HCT116 (cell line): Measurements from ENCODE around the gene CTNNA2.

Source experiments
- CBX3 ChIP-seq: IDR thresholded peaks from 2 replicates; pipeline ENCODE4 v1.6.1; 2012; ENCODE audit warnings: low read depth
- CEBPB ChIP-seq: IDR thresholded peaks from 2 replicates; pipeline ENCODE4 v1.6.1; 2012; ENCODE audit warnings: low read depth
- ELF1 ChIP-seq: IDR thresholded peaks from 2 replicates; pipeline ENCODE4 v1.6.1; 2012; ENCODE audit warnings: low read depth, borderline replicate concordance
- EZH2phosphoT487 ChIP-seq: fragments of 200-600 bp; IDR thresholded peaks from 2 replicates; pipeline ENCODE4 v1.6.1; 2018; ENCODE audit warnings: antibody characterized with exemption, borderline replicate concordance
- FOSL1 ChIP-seq: IDR thresholded peaks from 2 replicates; pipeline ENCODE4 v1.6.1; 2012; ENCODE audit warnings: low read depth
- JUND ChIP-seq: IDR thresholded peaks from 2 replicates; pipeline ENCODE4 v1.6.1; 2012
- POLR2A ChIP-seq: IDR thresholded peaks from 2 replicates; pipeline ENCODE4 v1.7.0; 2011; ENCODE audit warnings: borderline replicate concordance; ENCODE audit not compliant: insufficient read depth, insufficient read length; ENCODE audit errors: extremely low read depth
- POLR2AphosphoS5 ChIP-seq: IDR thresholded peaks from 2 replicates; pipeline ENCODE4 v1.6.1; 2011; ENCODE audit warnings: mild to moderate bottlenecking, low read depth, low read length, moderate library complexity
- SIN3A ChIP-seq: IDR thresholded peaks from 2 replicates; pipeline ENCODE4 v1.6.1; 2012; ENCODE audit warnings: low read depth
- YY1 ChIP-seq: IDR thresholded peaks from 2 replicates; pipeline ENCODE4 v1.6.1; 2011; ENCODE audit warnings: low read length, low read depth, moderate library complexity, mild to moderate bottlenecking; ENCODE audit not compliant: insufficient replicate concordance; ENCODE audit errors: extremely low read depth
- TF ChIP-seq, protein P1 (sequence below): IDR thresholded peaks from 2 replicates; pipeline ENCODE4 v1.6.1; 2012
- TF ChIP-seq, protein P2 (sequence below), 3 experiments: fragments of 200-600 bp in 1 of 3; sonication (generic) in 1 of 3; IDR thresholded peaks in 2 of 3; conservative IDR thresholded peaks in 1 of 3; 2 replicates each; pipeline ENCODE4 v1.5.1; 2012 to 2017; ENCODE audit warnings: low read depth in 2 of 3, low read length in 2 of 3, antibody characterized with exemption in 1 of 3, borderline replicate concordance in 1 of 3, control low read depth in 1 of 3, mild to moderate bottlenecking in 1 of 3, mixed read lengths in 1 of 3, mixed run types in 1 of 3, moderate library complexity in 1 of 3; ENCODE audit not compliant: insufficient read depth in 1 of 3
- TF ChIP-seq, protein P3 (sequence below): IDR thresholded peaks from 2 replicates; pipeline ENCODE4 v1.6.1; 2012; ENCODE audit warnings: low read depth
- TF ChIP-seq, protein P4 (sequence below): IDR thresholded peaks from 2 replicates; pipeline ENCODE4 v1.6.1; 2012

DNA sequence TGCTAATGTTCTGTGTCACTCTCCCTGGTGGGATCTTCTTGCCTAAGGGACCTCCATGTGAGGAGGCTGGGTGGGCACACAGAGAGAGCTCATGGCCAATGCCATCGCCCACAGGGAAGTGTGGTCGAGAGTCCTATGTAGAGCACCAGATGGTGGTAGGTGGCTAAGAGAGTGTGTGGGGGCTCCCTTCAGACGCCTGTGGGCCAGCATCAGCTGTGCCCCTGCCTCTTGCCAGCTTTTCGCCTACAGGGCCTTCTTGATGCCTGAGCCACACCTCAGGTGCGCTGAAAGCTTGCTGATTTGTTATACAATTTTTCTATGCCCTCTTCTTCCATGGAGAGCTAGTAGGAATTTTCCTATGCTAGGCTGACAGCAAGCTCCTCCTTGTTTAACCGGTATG is 753.4 kb downstream of the CTNNA2 start:
- no peak for TF ChIP-seq SIN3A
- TF ChIP-seq, protein P1, sequence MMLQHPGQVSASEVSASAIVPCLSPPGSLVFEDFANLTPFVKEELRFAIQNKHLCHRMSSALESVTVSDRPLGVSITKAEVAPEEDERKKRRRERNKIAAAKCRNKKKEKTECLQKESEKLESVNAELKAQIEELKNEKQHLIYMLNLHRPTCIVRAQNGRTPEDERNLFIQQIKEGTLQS = no peak
- TF ChIP-seq, protein P2, sequence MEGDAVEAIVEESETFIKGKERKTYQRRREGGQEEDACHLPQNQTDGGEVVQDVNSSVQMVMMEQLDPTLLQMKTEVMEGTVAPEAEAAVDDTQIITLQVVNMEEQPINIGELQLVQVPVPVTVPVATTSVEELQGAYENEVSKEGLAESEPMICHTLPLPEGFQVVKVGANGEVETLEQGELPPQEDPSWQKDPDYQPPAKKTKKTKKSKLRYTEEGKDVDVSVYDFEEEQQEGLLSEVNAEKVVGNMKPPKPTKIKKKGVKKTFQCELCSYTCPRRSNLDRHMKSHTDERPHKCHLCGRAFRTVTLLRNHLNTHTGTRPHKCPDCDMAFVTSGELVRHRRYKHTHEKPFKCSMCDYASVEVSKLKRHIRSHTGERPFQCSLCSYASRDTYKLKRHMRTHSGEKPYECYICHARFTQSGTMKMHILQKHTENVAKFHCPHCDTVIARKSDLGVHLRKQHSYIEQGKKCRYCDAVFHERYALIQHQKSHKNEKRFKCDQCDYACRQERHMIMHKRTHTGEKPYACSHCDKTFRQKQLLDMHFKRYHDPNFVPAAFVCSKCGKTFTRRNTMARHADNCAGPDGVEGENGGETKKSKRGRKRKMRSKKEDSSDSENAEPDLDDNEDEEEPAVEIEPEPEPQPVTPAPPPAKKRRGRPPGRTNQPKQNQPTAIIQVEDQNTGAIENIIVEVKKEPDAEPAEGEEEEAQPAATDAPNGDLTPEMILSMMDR (IDR thresholded peaks at IDR 0.05 in 2 of 3, conservative IDR thresholded peaks at IDR 0.05 in 1 of 3; ENCODE audit: borderline replicate concordance in 1 of 3, insufficient read depth in 1 of 3, low read depth in 2 of 3, low read length in 2 of 3) = no peak
- TF ChIP-seq YY1 = no peak
- TF ChIP-seq POLR2AphosphoS5 = no peak
- no peak for TF ChIP-seq POLR2A
- TF ChIP-seq ELF1 = no peak
- TF ChIP-seq CBX3 = no peak
- TF ChIP-seq, protein P3, sequence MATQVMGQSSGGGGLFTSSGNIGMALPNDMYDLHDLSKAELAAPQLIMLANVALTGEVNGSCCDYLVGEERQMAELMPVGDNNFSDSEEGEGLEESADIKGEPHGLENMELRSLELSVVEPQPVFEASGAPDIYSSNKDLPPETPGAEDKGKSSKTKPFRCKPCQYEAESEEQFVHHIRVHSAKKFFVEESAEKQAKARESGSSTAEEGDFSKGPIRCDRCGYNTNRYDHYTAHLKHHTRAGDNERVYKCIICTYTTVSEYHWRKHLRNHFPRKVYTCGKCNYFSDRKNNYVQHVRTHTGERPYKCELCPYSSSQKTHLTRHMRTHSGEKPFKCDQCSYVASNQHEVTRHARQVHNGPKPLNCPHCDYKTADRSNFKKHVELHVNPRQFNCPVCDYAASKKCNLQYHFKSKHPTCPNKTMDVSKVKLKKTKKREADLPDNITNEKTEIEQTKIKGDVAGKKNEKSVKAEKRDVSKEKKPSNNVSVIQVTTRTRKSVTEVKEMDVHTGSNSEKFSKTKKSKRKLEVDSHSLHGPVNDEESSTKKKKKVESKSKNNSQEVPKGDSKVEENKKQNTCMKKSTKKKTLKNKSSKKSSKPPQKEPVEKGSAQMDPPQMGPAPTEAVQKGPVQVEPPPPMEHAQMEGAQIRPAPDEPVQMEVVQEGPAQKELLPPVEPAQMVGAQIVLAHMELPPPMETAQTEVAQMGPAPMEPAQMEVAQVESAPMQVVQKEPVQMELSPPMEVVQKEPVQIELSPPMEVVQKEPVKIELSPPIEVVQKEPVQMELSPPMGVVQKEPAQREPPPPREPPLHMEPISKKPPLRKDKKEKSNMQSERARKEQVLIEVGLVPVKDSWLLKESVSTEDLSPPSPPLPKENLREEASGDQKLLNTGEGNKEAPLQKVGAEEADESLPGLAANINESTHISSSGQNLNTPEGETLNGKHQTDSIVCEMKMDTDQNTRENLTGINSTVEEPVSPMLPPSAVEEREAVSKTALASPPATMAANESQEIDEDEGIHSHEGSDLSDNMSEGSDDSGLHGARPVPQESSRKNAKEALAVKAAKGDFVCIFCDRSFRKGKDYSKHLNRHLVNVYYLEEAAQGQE = no peak
- TF ChIP-seq CEBPB = no peak
- no peak for TF ChIP-seq FOSL1
- TF ChIP-seq JUND = no peak
- no peak for TF ChIP-seq EZH2phosphoT487
- TF ChIP-seq, protein P4, sequence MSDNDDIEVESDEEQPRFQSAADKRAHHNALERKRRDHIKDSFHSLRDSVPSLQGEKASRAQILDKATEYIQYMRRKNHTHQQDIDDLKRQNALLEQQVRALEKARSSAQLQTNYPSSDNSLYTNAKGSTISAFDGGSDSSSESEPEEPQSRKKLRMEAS = no peak
